EL (cell line): ENCODE data around the gene DNM1.

Experiments
- DNase-seq: peaks from one replicate; pipeline ENCODE4 v3.0.0-alpha.2; 2016

The DNM1 gene

GRCh38 chr9:128203024-128203706, at the start of gene DNM1:
TSS of gene DNM1 (plus strand) at chr9:128203379. CDS start at chr9:128203471, 92 bp downstream.
- DNase-seq = peak; percentile 70

DNA sequence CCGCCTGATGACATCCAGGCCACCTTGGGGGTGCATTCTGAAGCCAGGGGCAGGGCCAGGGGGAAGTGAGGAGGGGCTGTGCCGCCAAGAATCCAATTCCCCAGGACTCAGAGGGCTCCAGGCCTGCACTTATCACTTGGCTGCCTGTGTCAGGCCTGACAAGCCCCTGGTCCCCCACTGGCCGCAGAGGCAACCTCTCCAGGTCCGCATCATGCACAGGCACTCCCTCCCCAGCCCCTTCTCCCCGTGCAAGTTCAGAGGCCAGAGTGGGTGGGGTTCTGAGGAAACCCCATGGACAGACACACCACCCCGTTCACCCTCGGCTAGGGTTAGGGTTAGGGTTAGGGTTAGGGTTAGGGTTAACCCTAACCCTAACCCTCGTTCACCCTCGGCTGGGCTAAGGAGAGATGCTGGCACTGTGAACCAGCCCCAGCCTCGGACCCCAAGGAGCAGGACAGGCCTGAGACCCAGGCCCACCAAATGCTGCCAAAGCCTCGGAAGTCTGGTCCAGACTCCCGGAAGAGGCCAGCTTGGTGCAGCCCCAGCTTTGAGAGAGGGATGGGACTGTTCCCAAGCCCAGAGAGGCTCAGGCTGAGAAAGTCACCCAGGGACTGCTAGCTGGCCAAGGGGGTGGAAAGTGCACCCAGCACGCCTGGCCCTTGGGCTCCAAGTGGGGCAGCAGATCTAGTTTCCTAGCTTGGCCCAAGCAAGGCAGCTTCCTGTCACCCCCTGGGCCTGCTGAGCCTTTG, 49.1 kb upstream of the DNM1 start:
- DNase-seq = no peak

DNA sequence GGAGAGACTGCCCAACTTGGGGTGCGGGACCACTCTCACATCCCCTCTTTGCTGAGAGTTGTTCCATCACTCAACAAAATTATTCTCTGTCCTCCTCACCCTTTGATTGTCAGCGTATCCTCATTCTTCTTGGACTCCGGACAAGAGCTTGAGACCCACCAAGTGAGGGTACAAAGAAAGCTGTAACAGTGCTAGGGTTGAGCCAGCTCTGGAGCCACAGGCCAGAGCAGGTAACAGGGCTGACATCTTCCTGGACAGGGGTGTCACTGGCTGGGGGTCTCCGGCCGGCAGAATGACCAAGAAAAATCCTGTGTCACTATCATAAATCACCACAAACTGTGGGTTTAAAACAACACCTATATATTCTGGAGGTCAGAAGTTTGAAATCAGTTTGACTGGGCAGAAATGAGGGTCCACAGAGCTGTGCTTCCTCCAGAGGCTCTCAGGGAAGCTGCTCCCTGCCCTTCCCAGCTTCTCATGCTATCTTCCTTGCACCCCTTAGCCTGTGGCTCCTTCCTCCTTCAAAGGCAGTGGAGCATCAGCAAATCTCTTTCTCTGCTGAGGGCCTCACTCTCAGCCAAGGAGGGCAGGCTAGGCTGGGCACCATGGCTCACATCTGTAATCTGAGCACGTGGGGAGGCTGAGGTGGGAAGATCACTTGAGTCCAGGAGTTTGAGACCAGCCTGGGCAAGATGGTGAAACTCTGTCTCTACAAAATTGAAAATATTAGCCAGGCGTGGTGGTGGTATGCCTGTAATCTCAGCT, 47.3 kb upstream of the DNM1 start:
- DNase-seq = no peak

GRCh38 chr9:128159522-128159783, 43.7 kb upstream of the DNM1 start:
- no peak for DNase-seq

DNA sequence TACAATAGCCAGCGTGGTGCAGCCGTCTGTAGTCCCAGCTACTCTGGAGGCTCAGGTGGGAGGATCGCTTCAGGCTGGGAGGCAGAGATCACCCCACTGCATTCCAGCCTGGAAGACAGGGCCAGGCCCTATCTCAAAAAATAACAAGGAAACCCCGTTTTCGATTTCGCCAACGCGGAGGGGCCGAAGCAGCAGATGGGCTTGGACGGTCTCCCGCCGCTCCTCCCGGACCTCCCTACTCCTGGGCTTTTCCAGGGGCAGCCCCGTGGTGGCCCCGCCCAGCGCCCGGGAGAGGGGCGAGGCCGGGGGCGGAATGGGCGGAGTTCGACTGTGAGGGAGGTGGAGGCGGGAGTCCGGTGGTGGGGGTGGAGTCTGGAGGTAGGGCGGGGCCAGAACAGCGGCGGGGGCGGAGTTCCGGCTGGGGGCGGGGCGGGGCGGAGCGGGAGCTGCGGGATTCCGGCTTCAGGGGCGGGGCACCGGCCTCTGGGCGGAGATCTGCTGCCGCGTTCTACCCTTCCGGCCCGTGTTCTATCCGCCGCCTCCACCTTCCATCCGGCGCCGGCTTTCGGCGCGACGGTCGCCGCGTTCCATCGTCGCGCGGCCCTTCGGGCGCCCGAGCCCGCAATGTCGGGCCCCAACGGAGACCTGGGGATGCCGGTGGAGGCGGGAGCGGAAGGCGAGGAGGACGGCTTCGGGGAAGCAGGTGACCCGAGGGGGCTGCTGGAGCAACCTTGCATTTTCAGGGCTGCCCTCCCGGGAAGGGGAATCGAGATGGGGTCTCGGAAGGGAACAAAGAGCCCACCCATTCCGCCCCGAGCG, 43.2 kb upstream of the DNM1 start, which contains the start of gene BBLN:
TSS of gene BBLN (plus strand) at position 482 of the 819 bp plus-strand sequence. CDS start at position 625, 143 bp downstream.
- peak; percentile 95 for DNase-seq

DNA sequence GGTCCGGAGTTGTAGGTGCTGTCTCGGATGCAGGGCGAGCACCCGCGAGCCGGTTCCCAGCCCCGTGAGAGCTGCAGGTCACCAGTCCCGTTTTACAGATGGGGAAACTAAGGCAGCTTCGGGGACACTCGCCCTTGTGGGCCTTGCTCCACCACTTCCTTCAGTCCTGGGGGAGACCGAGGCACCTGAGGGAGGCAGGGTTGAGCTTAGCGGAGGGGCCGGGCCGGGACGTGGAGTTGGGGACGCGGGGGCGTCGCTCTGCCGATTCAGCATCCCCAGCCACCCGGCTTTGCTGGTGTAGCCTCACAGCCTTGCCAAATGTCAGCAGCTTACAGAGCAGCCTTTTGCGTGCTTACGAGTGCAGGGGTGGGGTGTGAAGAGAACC, 42.6 kb upstream of the DNM1 start:
- DNase-seq = peak; percentile 38

- no peak for DNase-seq
These were observed 41.8 kb upstream of the DNM1 start for GRCh38 chr9:128161215-128161902.

- no peak for DNase-seq
These were observed 40.8 kb upstream of the DNM1 start for GRCh38 chr9:128162215-128163026.

DNA sequence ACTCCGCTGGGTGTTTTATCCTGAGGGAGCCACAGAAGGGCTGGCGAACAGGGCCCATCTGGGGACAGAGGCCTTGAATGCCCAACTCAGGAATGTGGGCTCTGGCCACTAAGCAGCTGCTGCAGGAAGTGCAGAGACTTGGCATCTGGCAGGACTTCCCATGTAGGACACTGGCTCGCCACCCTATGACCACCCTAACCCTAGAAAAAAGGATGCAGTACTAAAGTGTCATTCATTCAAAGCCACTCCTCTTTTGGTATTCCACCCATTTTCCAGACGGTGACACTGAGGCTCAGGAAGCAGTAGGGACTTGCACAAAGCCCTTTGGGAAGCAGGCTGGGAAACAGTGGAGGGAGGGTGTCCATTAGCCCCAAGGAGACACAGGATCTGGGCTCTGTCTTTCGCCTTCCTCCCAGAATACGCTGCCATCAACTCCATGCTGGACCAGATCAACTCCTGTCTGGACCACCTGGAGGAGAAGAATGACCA, 40.1 kb upstream of the DNM1 start:
- no peak for DNase-seq

GRCh38 chr9:128163523-128164306, 39.5 kb upstream of the DNM1 start:
- DNase-seq = no peak

DNA sequence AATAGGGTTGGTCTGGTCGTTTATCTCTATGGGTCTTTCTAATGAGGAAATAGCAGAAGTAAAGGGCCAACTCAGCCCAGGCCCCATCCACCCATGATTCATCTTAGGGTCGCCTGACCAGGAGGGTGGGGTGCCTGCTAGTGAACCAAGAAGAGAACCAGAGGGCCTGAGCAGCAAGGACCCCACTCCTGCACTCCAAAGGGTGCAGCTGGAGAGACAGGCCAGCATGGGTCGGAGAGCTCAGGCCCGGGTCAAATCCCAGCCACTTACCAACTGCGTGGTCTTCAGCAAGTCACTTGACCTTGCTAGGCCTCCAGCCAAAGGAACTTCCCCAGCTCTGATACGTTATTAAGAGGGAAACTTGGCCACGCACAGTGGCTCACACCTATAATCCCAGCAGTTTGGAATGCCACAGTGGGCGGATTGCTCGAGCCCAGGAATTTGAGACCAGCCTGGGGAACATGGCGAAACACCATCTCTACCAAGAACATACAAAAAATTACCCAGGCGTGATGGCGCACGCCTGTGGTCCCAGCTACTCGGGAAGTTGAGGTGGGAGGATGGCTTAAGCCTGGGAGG, 38.8 kb upstream of the DNM1 start:
- DNase-seq = no peak

DNA sequence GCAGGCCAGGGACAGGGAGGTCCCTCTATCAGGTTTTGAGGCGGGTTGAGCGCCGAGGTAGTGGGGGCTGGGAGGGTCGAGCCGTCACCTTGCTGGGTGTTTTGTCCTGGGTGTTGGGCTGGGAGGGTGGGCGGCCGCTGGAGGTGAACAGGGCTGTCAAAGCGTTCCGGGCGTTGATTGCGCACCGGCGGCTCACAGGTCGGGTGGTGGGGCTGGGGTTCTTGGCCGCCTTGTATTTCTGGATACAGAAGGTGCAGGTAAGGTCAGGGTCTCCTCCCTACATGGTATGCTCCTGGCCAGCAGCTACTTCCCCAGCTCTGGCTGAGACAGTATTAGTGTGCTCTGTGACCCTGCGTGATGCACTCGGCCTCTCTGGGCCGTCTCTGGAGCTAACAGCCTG, 37.0 kb upstream of the DNM1 start:
- DNase-seq = no peak

GRCh38 chr9:128167209-128167608, 36.0 kb upstream of the DNM1 start:
- DNase-seq = no peak

DNA sequence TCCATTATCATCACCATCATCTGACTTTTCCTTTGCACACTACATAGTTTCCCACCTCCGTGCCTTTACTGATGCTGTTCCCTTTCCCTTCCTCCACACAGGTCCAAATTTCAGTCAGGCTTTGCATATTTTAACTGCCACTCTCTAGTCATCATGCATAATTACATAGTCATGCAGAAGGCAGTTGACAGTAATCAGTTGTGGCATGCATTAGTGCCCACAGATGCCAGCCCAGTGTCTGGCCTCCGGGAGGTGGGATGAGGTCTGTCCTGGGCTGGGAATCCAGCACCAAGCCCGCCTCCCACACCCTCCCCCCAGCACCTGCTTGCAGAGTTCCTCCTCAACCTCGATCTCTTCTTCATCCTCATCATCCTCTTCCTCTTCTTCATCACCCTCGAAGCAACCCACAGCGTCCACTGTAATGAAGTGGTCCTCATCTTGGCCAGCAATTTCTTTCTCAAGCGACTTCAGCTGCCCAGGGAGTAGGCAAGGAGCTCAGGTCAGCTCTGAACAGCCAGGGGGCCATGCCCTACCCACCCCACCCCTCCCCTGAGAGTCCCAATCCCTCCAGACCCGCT, 34.4 kb upstream of the DNM1 start:
- DNase-seq = peak; percentile 42

GRCh38 chr9:128169492-128169891, 33.7 kb upstream of the DNM1 start:
- no peak for DNase-seq

DNA sequence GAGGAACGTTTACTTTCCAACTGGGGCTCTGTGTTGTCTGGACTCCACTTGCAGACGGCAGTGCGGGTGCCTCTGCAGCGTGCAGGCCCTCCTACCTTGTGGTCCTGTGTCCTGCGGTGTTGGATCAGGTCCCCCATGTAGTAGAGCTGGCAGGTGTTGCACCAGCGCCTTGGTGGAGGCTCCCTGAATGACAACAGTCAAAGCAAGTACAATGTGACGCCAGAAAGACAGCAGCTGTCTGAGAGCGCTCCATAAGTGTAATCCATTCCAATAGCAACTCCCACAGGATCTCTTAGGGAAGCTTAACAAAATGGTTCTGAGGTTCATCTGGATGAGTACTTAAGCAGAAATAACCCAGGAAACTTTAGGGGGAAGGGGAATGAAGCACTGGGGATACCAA, 33.3 kb upstream of the DNM1 start:
- no peak for DNase-seq

- DNase-seq = no peak
These were observed 29.1 kb upstream of the DNM1 start for GRCh38 chr9:128174062-128174461.

- peak; percentile 57 for DNase-seq
These were observed 28.0 kb upstream of the DNM1 start for GRCh38 chr9:128175102-128175563.

- DNase-seq = no peak
These were observed 27.5 kb upstream of the DNM1 start for GRCh38 chr9:128175726-128176125.
